ENCODE results near the gene RIMS1. TPM values are rescaled to one million over a fixed set of nuclear protein-coding genes. Genes with fewer than 3 reads are reported as not detected.
"Not testable (repeated sequence)": the region's sequence is repeated elsewhere in the genome, so short reads cannot be mapped to it uniquely, and the experiment has no call there.

Gene RIMS1
- polyA plus RNA-seq, 1 experiment, result 0.91 TPM

DNA sequence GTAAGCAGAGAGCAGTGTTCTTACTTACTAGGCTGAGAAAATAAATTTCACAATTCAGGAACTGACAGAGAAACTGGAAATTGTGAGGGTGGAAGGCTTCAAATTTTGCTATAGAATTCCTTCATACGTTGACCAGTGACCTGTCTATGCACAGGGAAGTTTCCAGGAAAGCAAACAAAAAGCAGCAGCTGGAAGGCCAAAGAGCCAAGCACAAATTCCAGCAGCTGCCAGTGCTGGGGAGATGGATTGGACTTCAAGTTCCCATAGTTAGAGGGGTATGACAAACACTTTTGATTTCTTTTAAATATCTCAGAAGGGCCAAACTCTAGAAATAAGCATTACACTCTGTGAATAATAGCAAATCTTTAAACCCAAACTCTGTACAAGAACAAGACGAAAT lies 436.4 kb downstream of the RIMS1 start:
- TF ChIP-seq, protein P1, sequence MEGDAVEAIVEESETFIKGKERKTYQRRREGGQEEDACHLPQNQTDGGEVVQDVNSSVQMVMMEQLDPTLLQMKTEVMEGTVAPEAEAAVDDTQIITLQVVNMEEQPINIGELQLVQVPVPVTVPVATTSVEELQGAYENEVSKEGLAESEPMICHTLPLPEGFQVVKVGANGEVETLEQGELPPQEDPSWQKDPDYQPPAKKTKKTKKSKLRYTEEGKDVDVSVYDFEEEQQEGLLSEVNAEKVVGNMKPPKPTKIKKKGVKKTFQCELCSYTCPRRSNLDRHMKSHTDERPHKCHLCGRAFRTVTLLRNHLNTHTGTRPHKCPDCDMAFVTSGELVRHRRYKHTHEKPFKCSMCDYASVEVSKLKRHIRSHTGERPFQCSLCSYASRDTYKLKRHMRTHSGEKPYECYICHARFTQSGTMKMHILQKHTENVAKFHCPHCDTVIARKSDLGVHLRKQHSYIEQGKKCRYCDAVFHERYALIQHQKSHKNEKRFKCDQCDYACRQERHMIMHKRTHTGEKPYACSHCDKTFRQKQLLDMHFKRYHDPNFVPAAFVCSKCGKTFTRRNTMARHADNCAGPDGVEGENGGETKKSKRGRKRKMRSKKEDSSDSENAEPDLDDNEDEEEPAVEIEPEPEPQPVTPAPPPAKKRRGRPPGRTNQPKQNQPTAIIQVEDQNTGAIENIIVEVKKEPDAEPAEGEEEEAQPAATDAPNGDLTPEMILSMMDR (IDR thresholded peaks at IDR 0.05; ENCODE audit: low read depth, low read length), result no peak
- Histone ChIP-seq H3K27ac (ENCODE audit: low read depth, low read length) (no peak overlapping the region), H3K27me3 (ENCODE audit: control insufficient read depth, insufficient read depth, low read length) (no peaks in the 10 kb centered on the region), H3K9me3 (ENCODE audit: control insufficient read depth, insufficient read depth, low read length) (no peaks in the 10 kb centered on the region), H3K4me3 (ENCODE audit: low read depth, low read length) (no peak overlapping the region)
- POLR2A ChIA-PET, result no interaction called here
- DNase-seq (ENCODE audit: low read depth, low spot score), result no peak
- CTCF ChIA-PET, result interaction anchor here (1.2 kb wide), 1 partner anchor 89 kb away, joined by 4 read pairs; no protein-coding TSS in a partner anchor

DNA sequence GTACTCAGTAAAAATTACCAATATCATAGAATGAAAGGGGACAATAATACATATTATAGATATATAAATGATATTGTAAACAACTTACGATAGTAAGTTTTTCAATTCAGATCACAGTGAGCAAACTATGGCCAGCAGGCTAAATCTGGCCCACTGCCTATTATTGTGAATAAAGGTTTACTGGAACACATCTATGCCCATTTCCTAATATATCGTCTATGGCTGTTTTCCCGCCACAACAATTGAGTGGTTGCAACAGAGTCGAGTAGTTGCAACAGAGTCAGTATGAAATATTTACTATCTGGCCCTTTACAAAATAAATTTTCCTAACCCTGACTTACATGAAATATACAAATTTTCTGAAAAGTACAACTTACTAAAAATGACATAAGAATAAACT lies 438.2 kb downstream of the RIMS1 start:
- TF ChIP-seq, protein P1 (IDR thresholded peaks at IDR 0.05; ENCODE audit: low read depth, low read length), result no peak
- Histone ChIP-seq H3K4me3 (ENCODE audit: low read depth, low read length) (no peak overlapping the region), H3K9me3 (ENCODE audit: control insufficient read depth, insufficient read depth, low read length) (no peaks in the 10 kb centered on the region), H3K27me3 (ENCODE audit: control insufficient read depth, insufficient read depth, low read length) (no peaks in the 10 kb centered on the region), H3K27ac (ENCODE audit: low read depth, low read length) (no peak overlapping the region)
- no peak for DNase-seq (ENCODE audit: low read depth, low spot score)
- ChIA-PET POLR2A (no interaction called here), CTCF (interaction anchor here (0.6 kb wide), 1 partner anchor 87 kb away, joined by 4 read pairs; no protein-coding TSS in a partner anchor)

DNA sequence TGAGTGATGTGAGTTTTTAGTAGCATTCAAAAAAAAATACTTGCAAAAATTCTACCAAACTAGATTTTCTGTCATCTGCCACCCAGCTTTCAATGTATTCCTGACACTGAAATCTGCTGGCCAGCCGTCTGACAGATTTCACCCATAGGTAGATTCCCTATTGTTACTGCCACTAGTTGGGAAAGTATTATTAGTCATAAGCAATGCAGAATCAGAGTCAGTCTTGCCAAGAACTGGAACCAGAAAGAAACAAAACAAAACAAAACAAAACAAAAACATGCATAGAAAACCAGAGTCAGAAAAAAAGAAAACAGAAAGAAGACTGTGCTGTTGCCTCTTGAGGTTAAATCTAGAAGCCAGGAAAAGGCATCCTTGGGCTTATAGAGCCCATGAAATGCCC lies 442.4 kb downstream of the RIMS1 start:
- no peak for DNase-seq (ENCODE audit: low read depth, low spot score)
- Histone ChIP-seq H3K27me3 (ENCODE audit: control insufficient read depth, insufficient read depth, low read length) (no peaks in the 10 kb centered on the region), H3K4me3 (ENCODE audit: low read depth, low read length) (no peak overlapping the region), H3K27ac (ENCODE audit: low read depth, low read length) (no peak overlapping the region), H3K9me3 (ENCODE audit: control insufficient read depth, insufficient read depth, low read length) (no peaks in the 10 kb centered on the region)
- CTCF ChIA-PET, result interaction anchor here (0.6 to 0.9 kb wide), 2 partner anchors 28 to 82 kb away, joined by 3 read pairs; no protein-coding TSS in a partner anchor
- POLR2A ChIA-PET, result no interaction called here
- TF ChIP-seq, protein P1 (IDR thresholded peaks at IDR 0.05; ENCODE audit: low read depth, low read length), result no peak

DNA sequence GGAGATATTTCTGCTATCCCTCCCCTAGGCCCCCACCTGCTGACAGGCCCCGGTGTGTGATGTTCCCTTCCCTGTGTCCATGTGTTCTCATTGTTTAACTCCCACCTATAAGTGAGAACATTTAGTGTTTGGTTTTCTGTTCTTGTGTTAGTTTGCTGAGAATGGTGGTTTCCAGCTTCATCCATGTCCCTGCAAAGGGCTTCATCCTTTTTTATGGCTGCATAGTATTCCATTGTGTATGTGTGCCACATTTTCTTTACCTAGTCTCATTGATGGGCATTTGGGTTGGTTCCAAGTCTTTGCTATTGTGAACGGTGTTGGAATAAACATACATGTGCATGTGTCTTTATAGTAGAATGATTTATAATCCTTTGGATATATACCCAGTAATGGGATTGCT lies 448.9 kb downstream of the RIMS1 start:
- H3K9me3 ChIP-seq (ENCODE audit: control insufficient read depth, insufficient read depth, low read length); DNase-seq (ENCODE audit: low read depth, low spot score); CTCF ChIA-PET; H3K4me3 ChIP-seq (ENCODE audit: low read depth, low read length); H3K27ac ChIP-seq (ENCODE audit: low read depth, low read length); H3K27me3 ChIP-seq (ENCODE audit: control insufficient read depth, insufficient read depth, low read length); POLR2A ChIA-PET: not testable (repeated sequence)

DNA sequence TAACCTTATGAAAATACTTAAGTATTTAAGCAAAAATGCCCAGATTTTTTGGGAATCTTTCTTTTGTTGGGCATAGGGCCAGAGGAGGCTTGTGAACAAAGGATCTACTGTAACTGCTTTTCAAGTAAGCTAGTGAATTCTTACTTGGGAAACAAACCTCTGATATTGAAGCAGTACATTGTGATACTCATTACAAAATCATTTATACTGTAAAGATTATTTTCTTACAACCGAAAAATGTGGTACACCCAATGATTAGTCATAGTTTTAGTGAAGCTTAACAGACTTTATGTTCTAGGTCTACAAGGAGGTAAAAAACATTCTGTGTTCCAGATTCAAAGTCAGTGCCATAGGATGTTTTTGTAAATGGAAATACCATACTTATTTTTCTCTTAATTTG lies 462.6 kb downstream of the RIMS1 start:
- TF ChIP-seq, protein P1 (IDR thresholded peaks at IDR 0.05; ENCODE audit: low read depth, low read length), result no peak
- no peaks in the 10 kb centered on the region for H3K9me3 ChIP-seq (ENCODE audit: control insufficient read depth, insufficient read depth, low read length)
- DNase-seq (ENCODE audit: low read depth, low spot score), result no peak
- H3K4me3 ChIP-seq (ENCODE audit: low read depth, low read length), result no peak overlapping the region
- H3K27ac ChIP-seq (ENCODE audit: low read depth, low read length), result no peak overlapping the region
- CTCF ChIA-PET, result no interaction called here
- POLR2A ChIA-PET, result no interaction called here
- H3K27me3 ChIP-seq (ENCODE audit: control insufficient read depth, insufficient read depth, low read length), result no peaks in the 10 kb centered on the region
